Posterior vena cava (tissue), 2 donors: Measurements from ENCODE around the gene ACOT13. TPM values are rescaled to one million over a fixed set of nuclear protein-coding genes. Genes with fewer than 3 reads are reported as not detected.
"Not testable (repeated sequence)": the region's sequence is repeated elsewhere in the genome, so short reads cannot be mapped to it uniquely, and the experiment has no call there.

Experiments
- DNase-seq: peaks from one replicate; pipeline ENCODE4 v3.0.0-alpha.2; 2020; ENCODE audit warnings: low spot score
- intact Hi-C, 2 donors: fragments of 100-400 bp; cut with DNase I; formaldehyde crosslinking; loops; one replicate each; pipeline versions ENCODE4 v1.14.1 to v1.14.2; 2022 to 2023
- total RNA-seq, 2 donors: library from RNA; stranded (reverse); fragmentation: NEBNext Ultra II Directional; extraction: Animal tissue kit (Norgen Biotek cat#: 25700); gene quantifications; one replicate each; pipeline ENCODE4 v1.2.1, GENCODE V29; 2021
- donor health status: DM: yes; HTN: yes; CAD: no.
- donor health status: DM: yes; HTN: yes; CAD: no.

ACOT13 gene
- total RNA-seq, 2 donors from 2014 or later, result 10.4 to 11.4 TPM

- intact Hi-C loops, result no loop called here
- no peak for DNase-seq
Observed at GRCh38 chr6:24686946-24687345, 20.1 kb downstream of the ACOT13 start.

GRCh38 chr6:24689964-24690363 lies 23.1 kb downstream of the ACOT13 start:
- no peak for DNase-seq
- intact Hi-C loops, result loop anchor here (5.0 to 10.0 kb wide), 2 partner anchors 105 to 108 kb away; no protein-coding TSS in a partner anchor

- no peak for DNase-seq
- intact Hi-C loops, result loop anchor here (5.0 to 10.0 kb wide), 2 partner anchors 106 to 108 kb away; no protein-coding TSS in a partner anchor
Observed at GRCh38 chr6:24690593-24690992, 23.7 kb downstream of the ACOT13 start.

- DNase-seq, result no peak
- intact Hi-C loops, result loop anchor here (5.0 to 10.0 kb wide), 2 partner anchors 107 to 109 kb away; no protein-coding TSS in a partner anchor
Observed at GRCh38 chr6:24691550-24691949, 24.7 kb downstream of the ACOT13 start.

GRCh38 chr6:24692003-24692402 lies 25.1 kb downstream of the ACOT13 start:
- intact Hi-C loops, result loop anchor here (5.0 to 10.0 kb wide), 2 partner anchors 107 to 110 kb away; no protein-coding TSS in a partner anchor
- DNase-seq, result no peak

GRCh38 chr6:24692415-24692814 lies 25.5 kb downstream of the ACOT13 start:
- no peak for DNase-seq
- intact Hi-C loops, result loop anchor here (5.0 to 10.0 kb wide), 2 partner anchors 108 to 110 kb away; no protein-coding TSS in a partner anchor

GRCh38 chr6:24692848-24693592 lies 26.1 kb downstream of the ACOT13 start:
- no peak for DNase-seq
- intact Hi-C loops, result loop anchor here (5.0 to 10.0 kb wide), 2 partner anchors 108 to 111 kb away; no protein-coding TSS in a partner anchor

- DNase-seq, result no peak
- intact Hi-C loops, result loop anchor here (5.0 to 10.0 kb wide), 2 partner anchors 109 to 112 kb away; no protein-coding TSS in a partner anchor
Observed at GRCh38 chr6:24694198-24694597, 27.3 kb downstream of the ACOT13 start.

GRCh38 chr6:24695635-24696034 lies 28.8 kb downstream of the ACOT13 start:
- DNase-seq, result not testable (repeated sequence)
- intact Hi-C loops, result loop anchor here in 1 of 2 donors (10.0 kb wide), 1 partner anchor 111 kb away; no protein-coding TSS in a partner anchor

- intact Hi-C loops, result loop anchor here in 1 of 2 donors (10.0 kb wide), 1 partner anchor 111 kb away; no protein-coding TSS in a partner anchor
- DNase-seq, result no peak
Observed at GRCh38 chr6:24696097-24696496, 29.2 kb downstream of the ACOT13 start.

- no peak for DNase-seq
- intact Hi-C loops, result loop anchor here in 1 of 2 donors (10.0 kb wide), 1 partner anchor 115 kb away; no protein-coding TSS in a partner anchor
Observed at GRCh38 chr6:24699521-24700359, 32.9 kb downstream of the ACOT13 start.

GRCh38 chr6:24702720-24703282 lies 35.9 kb downstream of the ACOT13 start:
- intact Hi-C loops, result no loop called here
- no peak for DNase-seq

GRCh38 chr6:24704468-24704867 lies 37.6 kb downstream of the ACOT13 start:
- intact Hi-C loops, result no loop called here
- no peak for DNase-seq

GRCh38 chr6:24708612-24709011 lies 41.7 kb downstream of the ACOT13 start:
- intact Hi-C loops, result no loop called here
- no peak for DNase-seq

- DNase-seq, result no peak
- intact Hi-C loops, result no loop called here
Observed at GRCh38 chr6:24709014-24709711, 42.3 kb downstream of the ACOT13 start.

- no peak for DNase-seq
- intact Hi-C loops, result loop anchor here in 1 of 2 donors (10.0 kb wide), 1 partner anchor 364 kb away; no protein-coding TSS in a partner anchor
Observed at GRCh38 chr6:24710519-24711303, 43.8 kb downstream of the ACOT13 start.

- DNase-seq, result not testable (repeated sequence)
- intact Hi-C loops, result loop anchor here in 1 of 2 donors (10.0 kb wide), 1 partner anchor 358 kb away; no protein-coding TSS in a partner anchor
Observed at GRCh38 chr6:24716602-24717148, 49.8 kb downstream of the ACOT13 start.
